T-helper 22 cell (primary cell): ENCODE results near the gene PGAP6.
"Not testable (repeated sequence)": the region's sequence is repeated elsewhere in the genome, so short reads cannot be mapped to it uniquely, and the experiment has no call there.

ENCODE experiments used
- DNase-seq: peaks from one replicate; pipeline ENCODE4 v3.0.0-alpha.2; 2020; ENCODE audit warnings: low read depth

The PGAP6 gene

GRCh38 chr16:364595-365491 lies 16.9 kb downstream of the PGAP6 start:
- DNase-seq: no peak

GRCh38 chr16:363766-364490 lies 17.9 kb downstream of the PGAP6 start:
- DNase-seq: no peak

- no peak for DNase-seq
Measured at GRCh38 chr16:363110-363765, 18.5 kb downstream of the PGAP6 start.

- not testable (repeated sequence) for DNase-seq
Measured at GRCh38 chr16:362702-362999, 19.1 kb downstream of the PGAP6 start.

- DNase-seq: peak; percentile 49
Measured at GRCh38 chr16:361872-362701, 19.7 kb downstream of the PGAP6 start.

GRCh38 chr16:361341-361871 lies 20.4 kb downstream of the PGAP6 start:
- DNase-seq: no peak

- no peak for DNase-seq
Measured at GRCh38 chr16:360698-361336, 21.0 kb downstream of the PGAP6 start.

- DNase-seq: no peak
Measured at GRCh38 chr16:359871-360697, 21.7 kb downstream of the PGAP6 start.

GRCh38 chr16:359067-359763 lies 22.6 kb downstream of the PGAP6 start:
- no peak for DNase-seq

- DNase-seq: no peak
Measured at GRCh38 chr16:356741-357140, 25.0 kb downstream of the PGAP6 start.

- no peak for DNase-seq
Measured at GRCh38 chr16:354971-355461, 26.8 kb downstream of the PGAP6 start.

- DNase-seq: no peak
Measured at GRCh38 chr16:354291-354881, 27.4 kb downstream of the PGAP6 start.

- DNase-seq: no peak
Measured at GRCh38 chr16:353404-354290, 28.1 kb downstream of the PGAP6 start.

GRCh38 chr16:352547-353403 lies 29.0 kb downstream of the PGAP6 start, which contains the start of gene AXIN1:
AXIN1 (minus strand) TSS chr16:352723; CDS start chr16:347025, 5,698 bp downstream.
- peak; percentile 100 for DNase-seq

- peak; percentile 40 for DNase-seq
Measured at GRCh38 chr16:351804-352520, 29.8 kb downstream of the PGAP6 start.

- DNase-seq: no peak
Measured at GRCh38 chr16:350203-350602, 31.6 kb downstream of the PGAP6 start.
